C4-2B (cell line): ENCODE measurements around the gene FEM1A.

Experiments
- H3K27ac ChIP-seq: fragments of 450-650 bp; 2 replicates; pipeline ENCODE4 v1.5.1; 2017
- ZFX ChIP-seq: fragments of 450-650 bp; IDR thresholded peaks from 2 replicates; pipeline ENCODE4 v1.6.1; 2017
- TF ChIP-seq, protein P1 (sequence below): fragments of 450-650 bp; conservative IDR thresholded peaks from 2 replicates; pipeline ENCODE4 v1.5.1; 2017; ENCODE audit warnings: mild to moderate bottlenecking

FEM1A gene

GRCh38 chr19:4760285-4760650 is 31.3 kb upstream of the FEM1A start:
- TF ChIP-seq, protein P1, sequence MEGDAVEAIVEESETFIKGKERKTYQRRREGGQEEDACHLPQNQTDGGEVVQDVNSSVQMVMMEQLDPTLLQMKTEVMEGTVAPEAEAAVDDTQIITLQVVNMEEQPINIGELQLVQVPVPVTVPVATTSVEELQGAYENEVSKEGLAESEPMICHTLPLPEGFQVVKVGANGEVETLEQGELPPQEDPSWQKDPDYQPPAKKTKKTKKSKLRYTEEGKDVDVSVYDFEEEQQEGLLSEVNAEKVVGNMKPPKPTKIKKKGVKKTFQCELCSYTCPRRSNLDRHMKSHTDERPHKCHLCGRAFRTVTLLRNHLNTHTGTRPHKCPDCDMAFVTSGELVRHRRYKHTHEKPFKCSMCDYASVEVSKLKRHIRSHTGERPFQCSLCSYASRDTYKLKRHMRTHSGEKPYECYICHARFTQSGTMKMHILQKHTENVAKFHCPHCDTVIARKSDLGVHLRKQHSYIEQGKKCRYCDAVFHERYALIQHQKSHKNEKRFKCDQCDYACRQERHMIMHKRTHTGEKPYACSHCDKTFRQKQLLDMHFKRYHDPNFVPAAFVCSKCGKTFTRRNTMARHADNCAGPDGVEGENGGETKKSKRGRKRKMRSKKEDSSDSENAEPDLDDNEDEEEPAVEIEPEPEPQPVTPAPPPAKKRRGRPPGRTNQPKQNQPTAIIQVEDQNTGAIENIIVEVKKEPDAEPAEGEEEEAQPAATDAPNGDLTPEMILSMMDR, result no peak
- TF ChIP-seq ZFX, result no peak
- H3K27ac ChIP-seq, result no peak overlapping the region

DNA sequence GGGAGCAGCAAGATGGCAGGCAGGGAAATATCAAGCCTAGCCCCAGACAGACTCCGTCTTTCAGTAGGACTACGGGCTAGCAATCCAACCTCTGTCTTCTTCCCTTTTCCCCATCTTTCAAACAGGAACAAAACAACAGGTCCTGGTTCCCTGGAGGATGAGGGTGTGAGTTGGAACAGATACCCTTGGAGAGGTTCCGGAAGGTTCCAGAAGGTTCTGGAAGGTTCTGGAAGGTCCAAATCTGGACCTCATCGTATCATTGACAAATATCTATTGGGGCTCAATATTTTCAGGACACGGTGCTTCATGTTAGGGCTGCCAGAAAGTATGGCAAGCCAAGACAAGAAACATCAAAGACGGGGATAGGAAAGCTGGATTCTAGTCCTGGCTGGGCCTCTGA is 28.5 kb upstream of the FEM1A start:
- TF ChIP-seq, protein P1, result no peak
- no peak for TF ChIP-seq ZFX
- no peak overlapping the region for H3K27ac ChIP-seq

DNA sequence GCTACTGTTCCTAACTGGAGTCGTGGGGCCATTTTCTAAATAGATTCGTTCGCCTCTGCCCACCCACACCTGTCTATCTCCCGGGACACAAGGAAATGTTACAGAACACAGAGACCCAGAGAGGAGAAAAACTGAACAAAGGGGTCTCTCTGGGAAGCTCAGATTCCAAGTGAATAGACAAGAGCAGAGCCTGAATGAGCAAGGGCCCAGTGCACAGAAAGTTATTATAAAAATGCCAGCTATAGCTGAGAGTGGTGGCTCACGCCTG is 27.2 kb upstream of the FEM1A start:
- no peak overlapping the region for H3K27ac ChIP-seq
- TF ChIP-seq, protein P1, result no peak
- no peak for TF ChIP-seq ZFX

DNA sequence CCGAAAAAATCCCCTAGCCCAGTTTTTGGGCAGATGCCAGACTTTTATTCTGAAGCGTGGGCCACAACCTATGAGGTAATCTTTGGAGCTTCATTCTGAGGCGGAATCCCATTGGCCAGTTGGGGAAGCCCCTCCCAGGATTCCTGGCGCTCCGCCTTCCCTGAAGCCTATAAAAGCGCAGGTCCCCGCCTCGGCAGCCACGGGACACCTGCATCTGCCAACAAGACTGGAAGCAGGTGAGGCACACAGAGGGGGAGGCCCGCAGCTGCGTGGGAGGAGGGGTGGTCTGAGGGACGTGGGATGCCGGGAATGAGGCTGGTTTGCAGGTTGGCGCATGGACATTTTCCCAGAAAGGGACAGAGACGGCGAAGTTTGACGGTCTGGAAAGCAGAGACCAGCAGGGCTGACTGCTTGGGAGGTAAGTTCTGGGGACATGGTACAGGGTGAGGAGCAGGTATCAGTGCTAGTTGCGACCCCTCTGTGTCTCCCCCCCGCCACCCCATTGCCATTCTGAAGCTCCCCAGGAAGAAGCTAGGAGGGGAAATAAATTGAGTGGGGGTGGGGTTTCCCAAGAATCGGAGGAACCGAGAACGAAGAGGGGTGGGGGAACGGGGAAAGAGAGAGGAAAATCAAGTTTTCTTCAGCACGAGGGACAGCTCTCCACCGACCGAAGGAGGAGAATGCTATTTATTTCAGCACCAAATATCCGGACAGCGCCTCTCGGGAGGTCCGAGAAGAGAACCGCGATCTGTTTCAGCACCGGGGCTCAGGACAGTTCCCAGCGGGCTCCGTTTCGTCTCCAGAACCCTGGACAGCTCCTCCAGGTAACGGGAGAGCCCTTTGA is 22.4 kb upstream of the FEM1A start:
- H3K27ac ChIP-seq, result no peak overlapping the region
- TF ChIP-seq, protein P1, result no peak
- no peak for TF ChIP-seq ZFX

DNA sequence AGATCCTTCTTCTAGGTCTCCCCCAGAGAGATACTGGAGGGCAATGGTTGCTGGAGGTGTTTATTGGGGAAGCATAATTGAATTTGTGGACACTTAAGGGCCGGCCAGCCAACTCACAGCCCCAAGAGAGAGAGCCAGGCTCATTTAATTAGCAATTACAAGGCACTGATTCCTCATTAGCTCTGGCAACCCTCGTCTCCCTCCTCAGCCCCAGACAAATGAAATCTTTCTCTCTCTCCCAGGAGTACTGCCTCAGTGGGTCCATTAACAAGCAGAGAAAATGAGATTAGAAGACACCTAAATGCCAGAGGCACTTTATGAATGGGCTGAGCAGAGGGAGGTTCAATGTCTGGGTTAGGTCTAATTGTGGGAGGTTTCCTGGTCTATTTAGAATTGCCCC is 19.0 kb upstream of the FEM1A start:
- H3K27ac ChIP-seq, result no peak overlapping the region
- no peak for TF ChIP-seq ZFX
- TF ChIP-seq, protein P1, result no peak

- H3K27ac ChIP-seq, result no peak overlapping the region
- TF ChIP-seq ZFX, result no peak
- TF ChIP-seq, protein P1, result no peak
Measured at GRCh38 chr19:4773047-4773640, 18.4 kb upstream of the FEM1A start.

DNA sequence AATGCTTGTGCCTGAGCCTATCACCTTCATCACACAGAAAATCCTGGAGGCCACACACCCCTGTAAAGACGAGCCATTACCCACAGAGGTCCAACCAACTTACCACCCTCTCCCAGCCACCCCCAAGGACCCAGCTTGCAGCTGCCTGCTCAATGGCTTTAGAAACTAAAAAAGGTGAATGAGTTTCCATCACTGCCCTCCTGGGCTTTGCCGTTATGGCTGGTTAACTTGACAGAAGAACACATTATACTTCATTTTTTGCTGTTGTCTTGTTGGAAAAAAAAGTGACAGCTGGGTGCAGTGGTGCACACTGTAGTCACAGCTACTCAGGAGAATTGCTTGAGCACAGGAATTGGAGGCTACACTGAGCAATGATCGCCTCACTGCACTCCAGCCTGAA is 17.4 kb upstream of the FEM1A start:
- no peak overlapping the region for H3K27ac ChIP-seq
- TF ChIP-seq ZFX, result no peak
- TF ChIP-seq, protein P1, result no peak
